HepG2 (cell line): ENCODE results near the gene VPS11. TPM values are rescaled to one million over a fixed set of nuclear protein-coding genes. Genes with fewer than 3 reads are reported as not detected.
A peak's percentile ranks its signal among the peaks of the same experiment; 100 is the strongest.

Source experiments
- ATM ChIP-seq: fragments of 450-650 bp; IDR thresholded peaks from 2 replicates; pipeline ENCODE4 v1.7.1; 2017; ENCODE audit warnings: mild to moderate bottlenecking, borderline replicate concordance
- BRCA1 ChIP-seq: sonication (generic); formaldehyde crosslinking; IDR thresholded peaks from 2 replicates; pipeline ENCODE4 v1.4.0; 2020; ENCODE audit warnings: missing genetic modification reagents
- CBFB ChIP-seq: sonication (generic); formaldehyde crosslinking; IDR thresholded peaks from 2 replicates; pipeline ENCODE4 v1.4.0; 2020; ENCODE audit warnings: missing genetic modification reagents
- CREM ChIP-seq, 2 experiments: sonication (generic) in 1 of 2; formaldehyde crosslinking in 1 of 2; IDR thresholded peaks; 2 replicates each; pipeline versions ENCODE4 v1.4.0 to v1.6.1; 2016 to 2020; ENCODE audit warnings: antibody characterized with exemption in 1 of 2, mild to moderate bottlenecking in 1 of 2, missing genetic modification reagents in 1 of 2
- FOXA3 ChIP-seq: IDR thresholded peaks from 2 replicates; pipeline ENCODE4 v1.6.1; 2016; ENCODE audit warnings: missing genetic modification reagents, missing compliant biosample characterization
- HIVEP1 ChIP-seq: sonication (generic); formaldehyde crosslinking; IDR thresholded peaks from 2 replicates; pipeline ENCODE4 v1.4.0; 2020; ENCODE audit warnings: mild to moderate bottlenecking, missing genetic modification reagents
- HOXA9 ChIP-seq: sonication (generic); formaldehyde crosslinking; IDR thresholded peaks from 2 replicates; pipeline ENCODE4 v1.8.1; 2022; ENCODE audit warnings: missing genetic modification reagents, mild to moderate bottlenecking, moderate library complexity, borderline replicate concordance
- MYNN ChIP-seq: sonication (generic); formaldehyde crosslinking; IDR thresholded peaks from 2 replicates; pipeline ENCODE4 v1.4.0; 2020; ENCODE audit warnings: mild to moderate bottlenecking, low read depth, missing genetic modification reagents
- NFKBIZ ChIP-seq: IDR thresholded peaks from 2 replicates; pipeline ENCODE4 v1.6.1; 2018; ENCODE audit warnings: missing genetic modification reagents, missing compliant biosample characterization
- NR2F1 ChIP-seq, 2 experiments: fragments of 450-650 bp in 1 of 2; formaldehyde crosslinking in 1 of 2; IDR thresholded peaks; 2 replicates each; pipeline versions ENCODE4 v1.5.0 to v1.6.1; 2016 to 2020; ENCODE audit warnings: mild to moderate bottlenecking in 1 of 2, missing compliant biosample characterization in 1 of 2, missing genetic modification reagents in 1 of 2, moderate library complexity in 1 of 2
- PHF20 ChIP-seq: sonication (generic); formaldehyde crosslinking; IDR thresholded peaks from 2 replicates; pipeline ENCODE4 v1.5.0; 2020; ENCODE audit warnings: mild to moderate bottlenecking, missing genetic modification reagents
- SKI ChIP-seq: fragments of 450-650 bp; IDR thresholded peaks from one replicate; pipeline ENCODE4 v1.6.1; 2018; ENCODE audit warnings: mild to moderate bottlenecking; ENCODE audit not compliant: partially characterized antibody
- SNAPC2 ChIP-seq: sonication (generic); formaldehyde crosslinking; IDR thresholded peaks from 2 replicates; pipeline ENCODE4 v1.8.1; 2022; ENCODE audit warnings: mild to moderate bottlenecking, missing genetic modification reagents
- XBP1 ChIP-seq: sonication (generic); formaldehyde crosslinking; IDR thresholded peaks from 2 replicates; pipeline ENCODE4 v1.5.0; 2020; ENCODE audit warnings: missing genetic modification reagents
- ZNF598 ChIP-seq: sonication (generic); formaldehyde crosslinking; IDR thresholded peaks from 2 replicates; pipeline ENCODE4 v1.5.1; 2020; ENCODE audit warnings: mild to moderate bottlenecking, missing genetic modification reagents, borderline replicate concordance
- ZNF709 ChIP-seq: sonication (generic); formaldehyde crosslinking; IDR thresholded peaks from 2 replicates; pipeline ENCODE4 v1.5.0; 2020; ENCODE audit warnings: mild to moderate bottlenecking, missing genetic modification reagents
- ZNF766 ChIP-seq: sonication (generic); formaldehyde crosslinking; IDR thresholded peaks from 2 replicates; pipeline ENCODE4 v1.5.0; 2020; ENCODE audit warnings: missing genetic modification reagents, borderline replicate concordance
- ZNF772 ChIP-seq: sonication (generic); formaldehyde crosslinking; IDR thresholded peaks from 2 replicates; pipeline ENCODE4 v1.5.0; 2020; ENCODE audit warnings: mild to moderate bottlenecking, missing genetic modification reagents
- ZSCAN9 ChIP-seq: IDR thresholded peaks from 2 replicates; pipeline ENCODE4 v1.6.1; 2016; ENCODE audit warnings: borderline replicate concordance
- polyA plus RNA-seq, 8 experiments: library from polyadenylated mRNA; depleted of rRNA in 3 of 8; stranded (reverse) in 7 of 8; unstranded in 1 of 8; fragments of >200 nt; fragmentation: Illumina TruSeq in 4 of 8; extraction: Trizol in 4 of 8; gene quantifications; 2 replicates each; pipeline versions ENCODE4 v1.2.1 to v1.2.3, GENCODE V29; 2011 to 2016; ENCODE audit warnings: low read depth in 4 of 8, missing spikeins in 1 of 8, mixed read lengths in 1 of 8; ENCODE audit not compliant: insufficient read depth in 1 of 8
- total RNA-seq, 5 experiments: library from RNA; depleted of rRNA; stranded (reverse); fragments of >200 nt; fragmentation: Illumina TruSeq; extraction: Trizol; gene quantifications; 2 replicates each; pipeline ENCODE4 v1.2.3, GENCODE V29; 2016; ENCODE audit warnings: low read depth in 1 of 5
- TF ChIP-seq, protein P1 (sequence below): fragments of 450-650 bp; IDR thresholded peaks from 2 replicates; pipeline ENCODE4 v1.6.1; 2017; ENCODE audit warnings: mild to moderate bottlenecking
- TF ChIP-seq, protein P2 (sequence below): sonication (generic); formaldehyde crosslinking; IDR thresholded peaks from 2 replicates; pipeline ENCODE4 v1.5.0; 2020; ENCODE audit warnings: missing genetic modification reagents
- TF ChIP-seq, protein P3 (sequence below): sonication (generic); formaldehyde crosslinking; IDR thresholded peaks from 2 replicates; pipeline ENCODE4 v1.5.1; 2020; ENCODE audit warnings: mild to moderate bottlenecking, missing genetic modification reagents, borderline replicate concordance
- TF ChIP-seq, protein P4 (sequence below): sonication (generic); formaldehyde crosslinking; IDR thresholded peaks from 2 replicates; pipeline ENCODE4 v1.8.1; 2022; ENCODE audit warnings: low read depth, mild to moderate bottlenecking, missing genetic modification reagents

Gene VPS11
- total and polyA plus RNA-seq, 2 of the 13 experiments (the other 11 are each of a cell fraction or from before 2014, with no cell fraction given): 13.7 to 21.6 TPM

DNA sequence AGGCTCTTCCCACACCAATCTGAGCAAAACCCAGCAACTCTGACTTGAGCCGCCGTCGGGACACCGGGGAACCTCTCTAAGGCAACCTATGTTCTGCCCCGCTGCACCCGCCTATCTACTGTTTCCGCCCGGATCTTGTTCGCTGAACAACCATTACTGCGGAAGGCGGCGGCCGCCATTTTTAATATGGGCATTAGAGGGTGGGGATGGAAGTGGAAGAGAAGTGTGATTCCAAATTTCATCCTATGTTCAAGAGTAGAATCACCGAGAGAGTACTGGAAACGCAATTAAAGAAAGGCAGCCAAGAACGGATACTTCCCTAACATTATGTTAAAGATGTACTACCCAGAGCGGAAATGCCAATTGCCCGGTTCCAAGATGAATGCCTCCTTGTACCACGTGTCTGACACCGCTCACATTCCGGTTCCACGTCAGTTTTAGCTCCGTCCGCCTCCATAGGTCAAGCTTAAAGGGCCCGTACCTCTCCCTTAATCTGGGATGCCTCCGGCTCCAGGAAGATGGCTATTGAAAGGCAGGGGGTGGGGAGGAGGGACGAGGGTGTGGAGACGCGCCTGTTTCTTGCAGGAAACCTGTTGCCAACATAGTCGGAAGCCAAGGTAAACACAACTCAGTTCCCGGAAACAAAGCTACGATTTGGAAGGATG is 34.3 kb downstream of the VPS11 start, which contains the start of gene DPAGT1 (continued):
- TF ChIP-seq, protein P1, sequence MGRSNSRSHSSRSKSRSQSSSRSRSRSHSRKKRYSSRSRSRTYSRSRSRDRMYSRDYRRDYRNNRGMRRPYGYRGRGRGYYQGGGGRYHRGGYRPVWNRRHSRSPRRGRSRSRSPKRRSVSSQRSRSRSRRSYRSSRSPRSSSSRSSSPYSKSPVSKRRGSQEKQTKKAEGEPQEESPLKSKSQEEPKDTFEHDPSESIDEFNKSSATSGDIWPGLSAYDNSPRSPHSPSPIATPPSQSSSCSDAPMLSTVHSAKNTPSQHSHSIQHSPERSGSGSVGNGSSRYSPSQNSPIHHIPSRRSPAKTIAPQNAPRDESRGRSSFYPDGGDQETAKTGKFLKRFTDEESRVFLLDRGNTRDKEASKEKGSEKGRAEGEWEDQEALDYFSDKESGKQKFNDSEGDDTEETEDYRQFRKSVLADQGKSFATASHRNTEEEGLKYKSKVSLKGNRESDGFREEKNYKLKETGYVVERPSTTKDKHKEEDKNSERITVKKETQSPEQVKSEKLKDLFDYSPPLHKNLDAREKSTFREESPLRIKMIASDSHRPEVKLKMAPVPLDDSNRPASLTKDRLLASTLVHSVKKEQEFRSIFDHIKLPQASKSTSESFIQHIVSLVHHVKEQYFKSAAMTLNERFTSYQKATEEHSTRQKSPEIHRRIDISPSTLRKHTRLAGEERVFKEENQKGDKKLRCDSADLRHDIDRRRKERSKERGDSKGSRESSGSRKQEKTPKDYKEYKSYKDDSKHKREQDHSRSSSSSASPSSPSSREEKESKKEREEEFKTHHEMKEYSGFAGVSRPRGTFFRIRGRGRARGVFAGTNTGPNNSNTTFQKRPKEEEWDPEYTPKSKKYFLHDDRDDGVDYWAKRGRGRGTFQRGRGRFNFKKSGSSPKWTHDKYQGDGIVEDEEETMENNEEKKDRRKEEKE: no peak
- TF ChIP-seq, protein P2, sequence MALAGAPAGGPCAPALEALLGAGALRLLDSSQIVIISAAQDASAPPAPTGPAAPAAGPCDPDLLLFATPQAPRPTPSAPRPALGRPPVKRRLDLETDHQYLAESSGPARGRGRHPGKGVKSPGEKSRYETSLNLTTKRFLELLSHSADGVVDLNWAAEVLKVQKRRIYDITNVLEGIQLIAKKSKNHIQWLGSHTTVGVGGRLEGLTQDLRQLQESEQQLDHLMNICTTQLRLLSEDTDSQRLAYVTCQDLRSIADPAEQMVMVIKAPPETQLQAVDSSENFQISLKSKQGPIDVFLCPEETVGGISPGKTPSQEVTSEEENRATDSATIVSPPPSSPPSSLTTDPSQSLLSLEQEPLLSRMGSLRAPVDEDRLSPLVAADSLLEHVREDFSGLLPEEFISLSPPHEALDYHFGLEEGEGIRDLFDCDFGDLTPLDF (CRISPR knock-in tag): no peak
- TF ChIP-seq XBP1 (CRISPR knock-in tag) (no peak), ZSCAN9 (CRISPR knock-in tag) (no peak), NFKBIZ (CRISPR knock-in tag) (no peak), ZNF709 (CRISPR knock-in tag) (peak; percentile 61; the same call in 1 of the 2 replicates), HOXA9 (CRISPR knock-in tag) (no peak), FOXA3 (peak; percentile 6; the same call in 1 of the 2 replicates), ATM (no peak), SKI (no peak), HIVEP1 (CRISPR knock-in tag) (no peak), ZNF766 (CRISPR knock-in tag) (no peak), ZNF598 (CRISPR knock-in tag) (no peak), BRCA1 (no peak; the same call in 1 of the 2 replicates), MYNN (CRISPR knock-in tag) (no peak), ZNF772 (CRISPR knock-in tag) (no peak), SNAPC2 (CRISPR knock-in tag) (no peak; the same call in 1 of the 2 replicates), NR2F1 (CRISPR knock-in tag; IDR thresholded peaks at IDR 0.05) (peak in 1 of 2 experiments; percentile 45; a peak in 1 of 4 replicates), CREM (IDR thresholded peaks at IDR 0.05) (peak; percentile 93), CREM (CRISPR knock-in tag; IDR thresholded peaks at IDR 0.05) (no peak), CBFB (0 out of 2 replicates have a peak, but pooled peaks have one; percentile 29), PHF20 (CRISPR knock-in tag) (peak; percentile 88)
- TF ChIP-seq, protein P3, sequence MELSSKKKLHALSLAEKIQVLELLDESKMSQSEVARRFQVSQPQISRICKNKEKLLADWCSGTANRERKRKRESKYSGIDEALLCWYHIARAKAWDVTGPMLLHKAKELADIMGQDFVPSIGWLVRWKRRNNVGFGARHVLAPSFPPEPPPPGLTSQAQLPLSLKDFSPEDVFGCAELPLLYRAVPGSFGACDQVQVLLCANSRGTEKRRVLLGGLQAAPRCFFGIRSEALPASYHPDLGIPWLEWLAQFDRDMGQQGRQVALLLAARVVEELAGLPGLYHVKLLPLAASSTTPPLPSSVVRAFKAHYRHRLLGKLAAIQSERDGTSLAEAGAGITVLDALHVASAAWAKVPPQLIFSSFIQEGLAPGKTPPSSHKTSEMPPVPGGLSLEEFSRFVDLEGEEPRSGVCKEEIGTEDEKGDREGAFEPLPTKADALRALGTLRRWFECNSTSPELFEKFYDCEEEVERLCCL (CRISPR knock-in tag): no peak
- TF ChIP-seq, protein P4, sequence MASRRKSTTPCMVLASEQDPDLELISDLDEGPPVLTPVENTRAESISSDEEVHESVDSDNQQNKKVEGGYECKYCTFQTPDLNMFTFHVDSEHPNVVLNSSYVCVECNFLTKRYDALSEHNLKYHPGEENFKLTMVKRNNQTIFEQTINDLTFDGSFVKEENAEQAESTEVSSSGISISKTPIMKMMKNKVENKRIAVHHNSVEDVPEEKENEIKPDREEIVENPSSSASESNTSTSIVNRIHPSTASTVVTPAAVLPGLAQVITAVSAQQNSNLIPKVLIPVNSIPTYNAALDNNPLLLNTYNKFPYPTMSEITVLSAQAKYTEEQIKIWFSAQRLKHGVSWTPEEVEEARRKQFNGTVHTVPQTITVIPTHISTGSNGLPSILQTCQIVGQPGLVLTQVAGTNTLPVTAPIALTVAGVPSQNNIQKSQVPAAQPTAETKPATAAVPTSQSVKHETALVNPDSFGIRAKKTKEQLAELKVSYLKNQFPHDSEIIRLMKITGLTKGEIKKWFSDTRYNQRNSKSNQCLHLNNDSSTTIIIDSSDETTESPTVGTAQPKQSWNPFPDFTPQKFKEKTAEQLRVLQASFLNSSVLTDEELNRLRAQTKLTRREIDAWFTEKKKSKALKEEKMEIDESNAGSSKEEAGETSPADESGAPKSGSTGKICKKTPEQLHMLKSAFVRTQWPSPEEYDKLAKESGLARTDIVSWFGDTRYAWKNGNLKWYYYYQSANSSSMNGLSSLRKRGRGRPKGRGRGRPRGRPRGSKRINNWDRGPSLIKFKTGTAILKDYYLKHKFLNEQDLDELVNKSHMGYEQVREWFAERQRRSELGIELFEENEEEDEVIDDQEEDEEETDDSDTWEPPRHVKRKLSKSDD (CRISPR knock-in tag): peak; percentile 73; the same call in 1 of the 2 replicates
